G401 (cell line): ENCODE data around the gene IPCEF1. TPM values are rescaled to one million over a fixed set of nuclear protein-coding genes. Genes with fewer than 3 reads are reported as not detected.
"Not testable (repeated sequence)": the region's sequence is repeated elsewhere in the genome, so short reads cannot be mapped to it uniquely, and the experiment has no call there.

Experiments
- DNase-seq: peaks from one replicate; pipeline ENCODE4 v3.0.0-alpha.2; 2015; ENCODE audit warnings: low spot score
- in situ Hi-C: cut with HindIII; loops from 2 replicates; pipeline ENCODE4 v1.10.0; 2016; ENCODE audit warnings: low sequenced_read_pairs, mixed read lengths
- total RNA-seq: library from RNA; depleted of rRNA; stranded (reverse); fragments of >200 nt; shearing (Covaris generic); gene quantifications from 2 replicates; pipeline ENCODE4 v1.2.3, GENCODE V29; 2014

The IPCEF1 gene
- total RNA-seq, 1 experiment from 2014 or later: not detected

DNA sequence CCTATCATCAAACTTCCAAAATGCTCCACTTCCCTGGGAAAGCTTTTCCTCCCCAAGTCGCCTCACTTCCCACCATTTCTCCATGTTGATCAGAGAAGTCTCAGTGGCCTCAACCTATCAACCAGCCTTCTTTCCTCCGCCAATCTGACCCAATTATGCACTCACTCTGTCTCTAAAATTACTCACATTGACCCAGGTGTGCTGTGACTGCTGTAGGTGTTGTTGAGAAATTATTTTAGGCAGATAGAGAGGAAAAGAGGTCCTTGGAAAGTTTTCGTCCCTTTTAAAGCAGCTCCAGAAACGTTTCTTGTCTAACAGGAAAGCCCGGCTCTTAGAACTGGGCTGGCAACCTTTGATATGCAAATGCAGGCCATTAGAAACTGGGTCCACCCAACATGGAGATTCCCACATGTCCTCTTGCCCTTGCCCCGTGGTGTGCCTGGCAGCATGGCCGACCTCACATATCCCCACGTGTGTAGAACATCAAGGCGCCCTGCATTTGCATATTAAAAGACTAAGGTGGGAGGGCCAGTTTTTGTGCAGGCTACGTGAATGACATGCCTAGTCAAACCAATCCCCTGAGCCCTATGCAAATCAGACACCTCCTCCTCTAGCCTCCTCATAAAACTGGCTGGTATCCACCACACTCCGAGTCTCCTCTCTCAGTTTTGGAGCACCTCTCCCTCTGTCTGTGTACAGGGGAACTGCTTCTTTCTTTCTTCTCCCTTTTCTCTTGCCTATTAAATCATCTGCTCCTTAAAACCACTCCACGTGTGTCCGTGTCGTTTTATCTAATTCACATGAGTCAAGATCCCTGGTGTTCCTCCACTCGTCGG lies 12.9 kb downstream of the IPCEF1 start:
- in situ Hi-C loops: no loop called here
- peak; percentile 10 for DNase-seq

GRCh38 chr6:154341871-154342270 lies 14.7 kb downstream of the IPCEF1 start:
- in situ Hi-C loops: no loop called here
- no peak for DNase-seq

GRCh38 chr6:154341336-154341735 lies 15.3 kb downstream of the IPCEF1 start:
- no peak for DNase-seq
- in situ Hi-C loops: no loop called here

GRCh38 chr6:154337406-154338005 lies 19.1 kb downstream of the IPCEF1 start:
- in situ Hi-C loops: no loop called here
- no peak for DNase-seq

DNA sequence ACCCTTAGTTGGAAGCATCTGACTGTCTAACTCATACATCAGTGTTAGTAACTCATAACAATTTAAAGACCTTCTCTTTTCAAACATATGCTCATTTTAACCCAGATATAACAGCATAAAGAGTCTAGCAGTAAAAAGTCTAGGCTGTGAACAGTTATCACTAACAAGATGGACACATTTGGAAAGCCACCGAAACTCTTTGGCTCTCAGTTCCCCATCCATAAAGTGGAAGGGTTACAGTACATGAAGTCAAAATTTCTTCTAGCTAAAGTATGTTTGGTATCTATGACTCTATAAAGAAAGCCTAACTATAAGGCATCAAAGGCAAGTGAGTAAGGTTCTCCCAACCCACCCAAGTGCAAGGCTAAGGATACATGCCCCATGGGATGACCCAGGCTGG lies 22.5 kb downstream of the IPCEF1 start:
- in situ Hi-C loops: not testable (repeated sequence)

DNA sequence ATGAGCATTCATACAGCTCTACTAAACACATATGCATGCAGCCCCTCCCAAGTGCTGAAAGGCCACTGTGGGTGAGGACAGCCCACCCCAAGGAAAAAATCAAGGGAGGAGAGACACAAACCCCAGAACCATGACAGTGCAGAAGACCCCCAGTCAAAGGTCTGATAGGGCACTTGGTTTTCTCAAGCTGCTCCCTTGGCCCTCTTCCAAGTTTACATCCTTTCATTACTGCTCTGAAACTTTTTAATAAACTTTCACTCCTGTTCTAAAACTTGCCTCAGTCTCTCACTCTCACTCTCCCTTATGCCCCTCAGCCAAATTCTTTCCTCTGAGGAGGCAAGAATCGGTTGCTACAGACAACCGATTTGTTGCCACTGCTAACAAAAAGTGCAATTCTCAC lies 24.9 kb downstream of the IPCEF1 start:
- no peak for DNase-seq
- in situ Hi-C loops: no loop called here

More for the DNA sequence above, 22.5 kb downstream of the IPCEF1 start:
- DNase-seq: not testable (repeated sequence)

DNA sequence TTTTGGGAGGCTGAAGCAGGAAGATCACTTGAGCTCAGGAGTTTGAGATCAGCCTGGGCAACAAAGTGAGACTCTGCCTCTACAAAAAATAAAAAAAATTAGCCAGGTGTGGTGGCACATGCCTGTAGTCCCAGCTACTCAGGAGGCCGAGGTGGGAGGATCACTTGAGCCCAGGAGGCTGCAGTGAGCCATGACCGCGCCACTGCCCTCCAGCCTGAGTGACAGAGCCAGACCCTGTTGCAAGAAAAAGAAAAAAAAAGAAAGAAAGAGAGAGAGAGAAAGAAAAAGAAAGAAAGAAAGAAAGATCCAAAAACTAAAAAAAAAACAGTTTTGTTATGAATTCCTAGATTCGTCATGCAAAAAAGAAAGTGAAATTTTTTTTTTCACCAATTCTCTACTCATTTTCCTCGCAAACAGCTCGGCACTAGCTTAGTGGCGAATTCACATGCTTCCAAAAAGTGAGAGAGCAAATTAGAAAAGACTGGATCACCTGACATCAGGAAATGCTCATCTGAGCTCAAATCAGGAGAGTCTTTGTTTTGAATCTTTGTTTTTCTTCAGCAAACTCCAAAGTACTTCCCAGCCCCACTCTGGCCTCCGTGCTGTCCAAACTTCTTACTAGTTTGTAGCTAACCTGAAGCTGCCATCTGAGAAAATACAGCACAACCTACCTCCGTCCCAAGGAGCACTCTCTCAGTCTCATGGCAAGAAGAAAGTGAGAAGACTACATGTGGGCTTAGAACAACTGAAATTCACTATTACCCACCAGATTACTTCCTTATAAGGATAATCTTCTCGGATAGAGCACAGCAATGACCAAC lies 27.0 kb downstream of the IPCEF1 start:
- no peak for DNase-seq
- in situ Hi-C loops: no loop called here

- in situ Hi-C loops, DNase-seq: not testable (repeated sequence)
These were observed 29.3 kb downstream of the IPCEF1 start for GRCh38 chr6:154327313-154327712.

DNA sequence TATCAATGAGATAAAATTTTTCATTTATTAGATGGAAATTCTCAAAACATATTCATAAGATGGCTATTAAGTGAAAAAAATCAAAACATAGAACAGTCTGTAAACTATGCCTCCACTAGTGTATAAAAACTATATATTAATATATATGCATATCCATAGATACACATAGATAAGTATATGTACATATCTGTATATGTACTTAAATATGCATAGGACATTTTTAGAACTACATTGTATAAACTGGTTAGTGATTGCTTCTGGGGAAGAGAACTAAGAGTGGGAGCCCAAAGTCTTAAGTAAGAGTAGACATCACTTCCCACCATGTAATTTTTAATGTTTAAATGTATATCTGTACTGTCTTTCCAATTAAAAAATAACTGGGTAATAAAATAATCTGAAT lies 31.5 kb downstream of the IPCEF1 start:
- in situ Hi-C loops: no loop called here
- no peak for DNase-seq

DNA sequence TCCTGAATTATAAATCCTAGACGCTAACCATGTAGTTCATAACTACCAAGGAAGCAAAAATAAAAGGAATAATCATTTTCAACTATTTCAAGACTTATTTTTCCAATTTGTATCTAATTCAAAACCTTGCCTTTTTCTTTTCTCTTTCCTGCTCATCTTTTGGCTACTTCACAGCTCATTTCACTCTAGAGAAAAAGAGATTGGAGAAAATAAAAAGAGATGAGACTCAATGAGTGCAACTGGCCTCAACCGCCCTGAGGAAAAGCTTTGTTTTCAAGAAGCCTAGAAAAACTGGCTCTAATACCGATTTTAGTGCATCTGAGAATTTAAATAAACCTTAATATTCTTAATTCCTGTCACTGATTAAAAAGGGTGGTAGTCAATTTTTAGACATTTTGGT lies 36.4 kb downstream of the IPCEF1 start:
- in situ Hi-C loops: no loop called here
- DNase-seq: no peak

DNA sequence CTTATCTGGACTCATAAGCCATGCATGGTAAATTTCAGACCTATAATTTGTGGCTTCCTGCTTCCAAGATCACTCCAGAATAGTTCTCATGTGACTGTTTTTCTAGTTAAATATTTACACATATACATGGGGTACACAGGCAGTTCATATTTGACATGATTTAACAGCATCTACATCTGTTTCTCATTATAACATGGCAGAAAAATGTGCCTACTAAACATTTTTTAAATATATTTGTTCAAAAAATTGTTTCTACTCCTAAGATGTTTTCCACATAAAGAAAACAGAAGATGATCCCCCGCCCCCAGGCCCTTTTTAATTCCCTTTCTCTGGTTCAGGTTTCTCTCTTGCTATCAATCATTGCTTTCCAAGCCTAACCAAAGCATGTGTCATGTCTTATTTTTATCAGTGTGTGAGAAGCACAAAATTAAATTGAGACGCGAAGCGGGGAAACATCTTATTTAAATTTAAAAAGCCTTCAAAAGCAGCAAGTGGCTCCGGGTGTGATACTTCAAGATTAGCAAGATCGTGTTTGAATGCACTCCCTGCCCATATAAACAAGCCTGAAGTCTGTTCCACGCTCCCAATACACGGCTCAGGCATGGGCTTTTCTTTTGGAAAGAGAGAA lies 37.3 kb downstream of the IPCEF1 start:
- no peak for DNase-seq
- in situ Hi-C loops: no loop called here

DNA sequence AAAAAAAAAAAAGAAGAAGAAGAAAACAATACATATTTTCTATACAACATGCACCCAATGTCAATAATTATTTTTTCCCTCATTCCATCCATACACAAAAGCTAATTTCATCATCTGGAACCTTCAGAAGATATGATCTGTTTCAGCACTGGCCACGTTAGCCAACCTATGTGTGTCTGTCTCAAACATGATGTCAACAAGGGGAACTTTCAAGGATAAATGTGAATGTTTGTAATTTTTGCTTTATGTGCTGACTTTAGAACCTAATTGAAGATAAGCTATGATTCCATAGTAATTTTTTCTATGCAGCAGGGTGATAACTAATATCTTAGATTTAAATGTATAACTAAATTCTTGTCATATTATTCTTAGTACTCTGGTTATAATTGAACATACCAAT lies 37.9 kb downstream of the IPCEF1 start:
- in situ Hi-C loops: no loop called here
- DNase-seq: no peak

DNA sequence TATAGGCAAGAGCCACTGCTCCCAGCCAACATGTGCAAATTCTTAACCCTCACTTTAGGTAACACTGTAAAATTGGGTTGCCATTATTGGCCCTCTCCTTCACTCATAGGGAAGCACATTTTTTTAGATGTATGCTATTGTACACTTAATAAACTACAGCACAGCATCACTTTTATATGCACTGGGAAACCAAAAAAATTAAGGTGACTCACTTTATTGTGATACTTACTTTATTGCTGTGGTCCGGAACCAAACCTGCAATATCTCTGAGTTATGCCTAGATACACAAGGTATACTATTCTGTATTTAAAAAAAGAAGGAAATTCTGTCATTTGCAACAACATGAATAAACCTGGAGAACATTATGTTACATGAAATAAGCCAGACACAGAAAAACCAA lies 40.5 kb downstream of the IPCEF1 start:
- no peak for DNase-seq
- in situ Hi-C loops: no loop called here

DNA sequence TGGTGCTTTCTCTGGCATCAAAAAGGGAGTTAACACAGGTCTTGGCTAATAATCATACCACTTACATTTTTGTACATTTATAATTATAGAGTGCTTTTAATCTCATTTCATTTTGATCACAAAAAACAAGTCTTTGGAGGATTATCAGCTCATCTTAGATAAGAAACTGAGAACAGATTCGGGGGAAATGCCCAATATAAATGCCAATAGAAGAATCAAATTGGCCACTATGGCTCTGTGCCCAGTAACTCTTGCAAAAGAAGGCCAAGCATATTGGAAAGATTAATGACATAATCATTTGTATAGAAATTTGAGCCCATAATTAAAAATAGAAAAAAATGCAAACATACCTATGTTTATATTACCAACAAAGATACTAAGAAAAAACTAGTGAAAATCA lies 42.5 kb downstream of the IPCEF1 start:
- DNase-seq: no peak
- in situ Hi-C loops: no loop called here

- no peak for DNase-seq
- in situ Hi-C loops: no loop called here
These were observed 47.6 kb downstream of the IPCEF1 start for GRCh38 chr6:154308986-154309385.

DNA sequence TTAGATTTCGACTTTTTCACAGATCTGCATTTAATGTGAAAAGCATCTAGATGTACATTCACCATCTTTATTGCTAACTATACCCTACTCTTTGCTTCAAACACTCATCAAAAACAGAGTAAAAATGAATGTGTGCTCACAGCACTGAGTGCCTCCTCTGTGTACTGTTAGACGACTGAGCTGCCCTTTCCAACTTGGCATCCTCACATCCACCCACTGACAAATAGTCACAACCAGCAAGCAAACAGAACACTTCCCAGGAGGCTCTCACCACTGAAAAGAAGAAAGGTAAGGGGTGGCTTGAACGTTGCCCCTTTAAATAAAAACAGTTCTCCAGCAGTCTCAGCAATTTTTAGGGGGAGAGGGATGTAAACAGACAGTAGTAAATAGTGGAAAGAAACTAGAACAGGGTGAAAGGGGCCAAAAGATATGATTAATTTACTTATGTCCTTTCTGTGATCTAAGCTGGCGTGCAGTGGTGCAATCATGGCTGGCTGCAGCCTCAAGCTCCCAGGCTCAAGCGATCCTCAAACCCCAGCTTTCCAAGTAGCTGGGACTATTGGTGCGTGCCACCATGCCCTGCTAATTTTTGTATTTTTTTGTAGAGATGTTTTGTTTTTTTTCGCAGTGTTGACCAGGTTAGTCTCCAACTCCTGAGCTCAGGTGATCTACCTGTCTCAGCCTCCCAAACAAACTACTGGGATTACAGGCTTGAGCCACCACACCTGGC lies 48.7 kb downstream of the IPCEF1 start:
- in situ Hi-C loops: no loop called here
- no peak for DNase-seq

- in situ Hi-C loops, DNase-seq: not testable (repeated sequence)
These were observed 49.5 kb downstream of the IPCEF1 start for GRCh38 chr6:154307147-154307546.

- DNase-seq: no peak
These were observed 49.9 kb downstream of the IPCEF1 start for GRCh38 chr6:154306696-154307095.

GRCh38 chr6:154304191-154304590 lies 52.4 kb downstream of the IPCEF1 start:
- in situ Hi-C loops: no loop called here
- no peak for DNase-seq

More at GRCh38 chr6:154306696-154307095, 49.9 kb downstream of the IPCEF1 start:
- in situ Hi-C loops: no loop called here
